CD4-positive, alpha-beta T cell treated with Interleukin-4 for 4 hours (primary cell): ENCODE measurements around the gene DTWD1.
A peak's percentile ranks its signal among the peaks of the same experiment; 100 is the strongest.
"Not testable (repeated sequence)": the region's sequence is repeated elsewhere in the genome, so short reads cannot be mapped to it uniquely, and the experiment has no call there.

Experiments
- DNase-seq: peaks from one replicate; pipeline ENCODE4 v3.0.0-alpha.2; 2020

The DTWD1 gene, protein sequence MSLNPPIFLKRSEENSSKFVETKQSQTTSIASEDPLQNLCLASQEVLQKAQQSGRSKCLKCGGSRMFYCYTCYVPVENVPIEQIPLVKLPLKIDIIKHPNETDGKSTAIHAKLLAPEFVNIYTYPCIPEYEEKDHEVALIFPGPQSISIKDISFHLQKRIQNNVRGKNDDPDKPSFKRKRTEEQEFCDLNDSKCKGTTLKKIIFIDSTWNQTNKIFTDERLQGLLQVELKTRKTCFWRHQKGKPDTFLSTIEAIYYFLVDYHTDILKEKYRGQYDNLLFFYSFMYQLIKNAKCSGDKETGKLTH

DNA sequence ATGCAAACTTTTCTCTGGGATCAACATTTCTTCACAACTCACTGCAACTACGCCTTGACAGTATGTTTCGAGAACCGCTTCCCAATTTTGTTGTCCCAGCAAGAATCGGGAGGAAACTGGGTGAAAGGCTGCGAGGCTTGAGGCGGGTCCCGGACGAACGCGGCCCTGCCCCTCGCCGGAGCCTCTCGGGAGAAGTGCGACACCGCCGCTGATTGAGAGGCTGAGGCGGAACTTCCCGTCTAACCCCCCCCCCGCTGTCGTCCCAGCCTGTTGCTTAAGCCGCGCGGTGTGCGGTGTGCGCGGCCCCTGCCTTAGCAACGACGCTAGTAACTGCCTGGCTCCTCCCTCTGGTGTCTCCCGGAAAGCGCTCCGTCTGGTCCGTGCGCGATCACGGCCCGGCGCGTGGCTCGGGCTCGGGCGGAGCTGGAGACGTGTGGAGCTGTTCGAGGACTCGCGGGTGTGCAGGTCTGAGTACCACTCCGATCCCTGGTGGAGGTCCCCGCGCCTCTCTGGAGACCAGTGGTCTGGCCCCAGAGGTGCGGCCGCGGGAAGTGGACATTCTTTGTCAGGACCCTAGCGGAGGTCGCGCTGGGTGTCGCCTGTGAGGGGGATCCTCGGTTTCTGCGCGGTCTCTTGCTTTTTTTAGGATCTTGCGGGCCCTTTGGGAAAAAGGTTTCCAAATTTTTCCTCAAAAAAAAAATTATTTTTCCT is at the start of gene DTWD1, which contains the start of gene FAM227B:
DTWD1 (plus strand) TSS at position 391 of the 711 bp plus-strand sequence. CDS start 4,120 bp downstream, outside the sequence.
FAM227B (minus strand) TSS at position 161 of the 711 bp plus-strand sequence. CDS start 5,647 bp downstream, outside the sequence.
- DNase-seq: peak; percentile 96

GRCh38 chr15:49573421-49573820 is 47.4 kb upstream of the DTWD1 start:
- no peak for DNase-seq

GRCh38 chr15:49589030-49589429 is 31.8 kb upstream of the DTWD1 start:
- DNase-seq: no peak

DNA sequence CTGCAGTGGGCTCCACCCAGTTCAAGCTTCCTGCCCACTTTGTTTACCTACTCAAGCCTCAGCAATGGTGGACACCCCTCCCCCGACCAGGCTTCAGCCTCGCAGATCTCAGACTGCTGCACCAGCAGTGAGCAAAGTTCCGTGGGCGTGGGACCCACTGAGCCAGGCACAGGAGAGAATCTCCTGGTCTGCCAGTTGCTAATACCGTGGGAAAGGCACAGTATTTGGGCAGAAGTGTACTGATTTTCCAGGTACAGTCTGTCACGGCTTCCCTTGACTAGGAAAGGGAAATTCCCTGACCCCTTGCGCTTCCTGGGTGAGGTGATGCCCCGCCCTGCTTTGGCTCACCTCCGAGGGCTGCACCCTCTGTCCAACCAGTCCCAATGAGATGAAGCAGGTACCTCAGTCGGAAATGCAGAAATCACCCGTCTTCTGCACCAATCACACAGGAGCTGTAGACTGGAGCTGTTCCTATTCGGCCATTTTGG is 28.0 kb upstream of the DTWD1 start:
- DNase-seq: not testable (repeated sequence)

- no peak for DNase-seq
These were observed 16.0 kb upstream of the DTWD1 start for GRCh38 chr15:49604625-49605409.

GRCh38 chr15:49605588-49605987 is 15.3 kb upstream of the DTWD1 start:
- no peak for DNase-seq

DNA sequence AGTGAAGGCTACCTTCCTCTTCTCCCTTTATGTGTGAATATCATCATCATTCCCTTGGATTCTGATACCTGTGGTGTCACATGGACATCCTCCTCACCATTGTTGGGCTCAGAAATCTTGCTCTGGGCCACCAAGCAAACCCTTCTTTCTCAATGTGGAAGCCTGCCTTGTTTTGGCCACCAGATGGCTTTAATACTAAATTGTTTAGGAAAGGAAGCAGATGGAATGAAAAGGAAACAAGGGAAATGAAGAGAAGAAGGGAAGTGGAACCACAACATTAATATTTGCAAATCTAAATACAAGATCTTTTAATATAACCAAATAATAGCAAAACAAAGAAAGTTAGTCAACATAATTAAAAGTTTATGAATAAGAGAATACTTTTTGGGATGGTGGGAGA is 14.3 kb upstream of the DTWD1 start:
- no peak for DNase-seq

DNA sequence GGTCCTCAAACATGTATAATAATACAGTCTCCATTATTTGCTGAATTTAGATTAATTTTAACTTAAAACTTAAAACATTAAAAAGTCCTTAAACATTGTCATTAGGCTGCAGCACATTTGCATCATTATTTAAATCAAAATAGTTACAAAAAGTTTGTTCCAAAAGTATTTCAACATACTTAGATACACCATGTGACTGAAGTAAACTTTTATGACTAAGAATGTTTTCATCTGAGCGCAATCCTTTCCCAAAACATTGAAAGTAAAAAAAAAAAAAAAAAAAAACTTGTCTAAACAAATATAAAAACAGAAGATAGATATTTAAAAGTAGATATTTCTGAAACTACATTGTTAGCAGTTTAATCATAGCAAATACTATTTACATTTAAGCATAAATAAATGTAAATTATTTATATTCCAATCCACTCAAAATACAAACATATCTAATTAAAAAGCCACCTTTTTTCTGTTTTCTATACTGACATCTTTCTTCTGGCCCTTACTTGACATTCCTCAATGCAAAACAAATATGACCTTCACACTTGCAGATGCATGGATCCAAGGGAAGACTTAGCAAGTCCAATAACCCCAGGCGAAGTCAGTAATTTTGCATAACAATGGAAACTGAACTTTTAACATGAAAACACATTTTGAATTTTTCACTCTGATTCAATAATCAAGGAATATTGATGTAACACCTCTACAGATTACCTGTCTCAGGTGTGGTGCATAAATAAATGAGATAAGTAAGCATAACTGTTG is 10.5 kb upstream of the DTWD1 start:
- DNase-seq: no peak

- DNase-seq: not testable (repeated sequence)
These were observed 8.6 kb upstream of the DTWD1 start for GRCh38 chr15:49612240-49612639.

- no peak for DNase-seq
These were observed 1.6 kb upstream of the DTWD1 start for GRCh38 chr15:49619226-49619625.

DNA sequence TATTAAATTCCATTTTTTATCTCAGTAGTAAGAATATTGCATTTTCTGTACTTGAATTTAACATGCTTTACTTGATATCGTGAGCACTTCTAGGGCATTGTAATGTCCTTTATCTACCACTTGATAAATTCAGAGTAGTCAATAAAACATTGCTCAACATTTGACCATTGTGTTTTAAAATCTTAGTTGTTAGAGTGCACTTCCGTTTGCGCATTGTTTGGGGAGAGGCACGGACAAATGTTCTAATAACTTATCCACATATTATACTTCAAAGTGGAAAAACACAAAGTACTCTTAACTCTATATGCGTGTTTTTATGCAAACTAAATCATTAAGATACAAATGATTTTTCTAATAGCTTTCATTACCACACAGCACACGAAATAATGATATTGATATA is 649 bp upstream of the DTWD1 start:
- peak; percentile 21 for DNase-seq

DNA sequence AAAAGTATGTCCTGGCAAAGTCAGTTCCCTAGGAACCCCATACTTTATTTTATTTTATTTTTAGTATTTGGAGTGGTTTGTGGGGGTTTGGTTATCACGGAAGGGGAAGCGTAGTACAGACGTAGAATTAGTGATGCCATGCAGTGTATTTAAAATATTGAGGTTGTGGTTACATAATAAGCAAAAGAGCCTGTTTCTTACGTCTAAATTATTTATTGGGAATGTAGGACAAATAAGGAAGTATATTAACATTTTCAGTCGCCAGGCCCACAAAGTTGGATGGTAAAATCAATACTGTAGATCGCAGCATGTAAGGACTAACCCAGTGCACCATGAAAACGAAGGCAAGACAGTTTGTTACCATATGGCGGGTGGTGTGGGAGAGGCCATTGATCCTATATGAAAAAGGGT is 558 bp downstream of the DTWD1 start:
- no peak for DNase-seq

GRCh38 chr15:49621887-49622286 is 1.0 kb downstream of the DTWD1 start:
- no peak for DNase-seq

- no peak for DNase-seq
These were observed 1.7 kb downstream of the DTWD1 start for GRCh38 chr15:49622561-49622960.

DNA sequence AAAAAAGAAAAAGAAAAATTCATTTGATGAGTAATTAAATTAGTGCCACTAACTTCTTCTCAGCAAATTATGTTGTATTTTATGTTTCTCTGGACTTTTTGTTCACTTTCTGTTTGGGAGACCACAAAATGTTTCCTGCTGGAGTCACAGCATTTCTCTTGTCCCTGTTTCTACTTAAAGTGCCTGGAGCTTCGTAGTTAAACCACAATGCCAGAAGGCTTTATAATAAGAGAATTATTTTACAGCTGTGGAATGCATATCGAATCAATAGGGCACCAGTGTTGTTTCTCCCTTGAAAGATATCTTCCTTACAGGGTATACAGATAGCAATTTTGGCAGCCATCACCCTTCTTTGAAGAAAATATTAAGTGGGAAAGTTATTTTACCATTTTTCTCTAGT is 3.2 kb downstream of the DTWD1 start:
- DNase-seq: no peak

GRCh38 chr15:49625460-49626036 is 4.7 kb downstream of the DTWD1 start:
- DNase-seq: no peak

GRCh38 chr15:49627407-49627877 is 6.6 kb downstream of the DTWD1 start:
- no peak for DNase-seq

DNA sequence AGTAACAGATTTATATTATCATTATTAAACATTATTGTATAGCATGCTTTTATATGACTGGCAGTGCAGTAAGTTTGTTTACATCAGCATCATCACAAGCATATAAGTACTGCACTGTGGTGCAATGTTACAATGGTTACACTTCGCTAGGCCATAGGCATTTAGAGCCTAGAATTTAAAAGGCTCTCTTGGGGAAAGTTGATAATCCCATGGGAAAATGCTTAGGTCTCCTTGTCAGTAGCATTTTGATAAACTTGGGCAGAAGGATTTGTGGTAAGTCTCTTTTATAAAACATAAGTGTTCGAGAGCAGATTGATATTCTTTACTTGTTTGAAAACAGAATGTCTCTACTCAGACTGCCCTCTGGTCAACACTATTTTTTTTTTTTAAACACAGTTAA is 7.5 kb downstream of the DTWD1 start:
- no peak for DNase-seq

GRCh38 chr15:49637857-49638256 is 17.0 kb downstream of the DTWD1 start:
- DNase-seq: no peak

- no peak for DNase-seq
These were observed 23.5 kb downstream of the DTWD1 start for GRCh38 chr15:49644364-49644794.

GRCh38 chr15:49645277-49645676 is 24.4 kb downstream of the DTWD1 start:
- DNase-seq: no peak

DNA sequence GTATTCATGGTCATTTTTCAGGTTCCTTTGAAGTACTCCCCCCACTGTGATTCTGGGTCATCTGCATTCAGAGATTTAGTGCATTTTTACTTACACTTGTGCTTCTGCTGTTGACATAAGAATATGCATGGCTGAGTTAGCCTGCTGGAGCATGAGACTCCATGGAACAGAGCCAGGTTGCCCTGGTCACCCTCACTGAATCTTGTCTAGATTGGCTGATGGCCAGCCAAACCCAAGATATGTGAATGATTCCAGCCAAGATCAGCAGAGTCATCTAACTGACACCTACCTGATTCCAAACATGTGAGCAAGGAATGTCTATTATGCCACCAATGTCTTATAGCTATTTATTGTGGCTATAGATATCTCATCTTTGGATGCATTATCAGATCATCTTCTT is 25.1 kb downstream of the DTWD1 start:
- no peak for DNase-seq
